Caco-2 (cell line): ENCODE data around the gene SLITRK3. TPM values are rescaled to one million over a fixed set of nuclear protein-coding genes. Genes with fewer than 3 reads are reported as not detected.

Experiments
- Bru-seq: library from RNA; stranded (reverse); fragments of 400-500 nt; gene quantifications from one replicate; lab custom pipeline; 2021; lab: Mats Ljungman, UMichigan
- BruChase-seq, 2 experiments: library from RNA; stranded (reverse); fragments of 400-500 nt; gene quantifications; one replicate each; lab custom pipeline; 2021; lab: Mats Ljungman, UMichigan
- BruUV-seq: library from RNA; stranded (reverse); fragments of 400-500 nt; replicated peaks from 2 replicates; lab custom pipeline; 2021; lab: Mats Ljungman, UMichigan
- CTCF ChIA-PET: fragments of 300-600 bp; sonication (Branson Sonifier 250); formaldehyde crosslinking; loops from one replicate; lab custom pipeline; 2022; ENCODE audit warnings: antibody characterized with exemption; lab: Charles Lee
- POLR2A ChIA-PET: fragments of 300-600 bp; sonication (Branson Sonifier 250); formaldehyde crosslinking; loops from one replicate; lab custom pipeline; 2022; ENCODE audit warnings: antibody characterized with exemption; lab: Charles Lee
- DNase-seq, 2 experiments: peaks; one replicate each; pipeline versions ENCODE4 v3.0.0 to v3.0.0-alpha.2; 2020 to 2022
- H3K27me3 ChIP-seq: replicated peaks from 2 replicates; pipeline ENCODE4 v1.6.0; 2011; ENCODE audit warnings: low read length; ENCODE audit not compliant: control insufficient read depth, insufficient read depth
- H3K36me3 ChIP-seq: 2 replicates; pipeline ENCODE4 v1.5.1; 2011; ENCODE audit warnings: low read length; ENCODE audit not compliant: control insufficient read depth, insufficient read depth
- H3K4me1 ChIP-seq: fragments of 250-450 bp; sonication (Bioruptor Pico); 2 replicates; pipeline ENCODE4 v1.5.1; 2020; ENCODE audit warnings: mild to moderate bottlenecking
- H3K4me3 ChIP-seq: 2 replicates; pipeline ENCODE4 v1.5.1; 2011; ENCODE audit warnings: low read depth, mild to moderate bottlenecking, control low read depth, low read length
- H3K9me3 ChIP-seq: fragments of 250-450 bp; sonication (Bioruptor Pico); 2 replicates; pipeline ENCODE4 v1.5.1; 2020; ENCODE audit warnings: mild to moderate bottlenecking, moderate library complexity
- H3K27ac Mint-ChIP-seq: one replicate; pipeline ENCODE4 v1.8.0; 2022; ENCODE audit warnings: mixed read lengths; ENCODE audit not compliant: unreplicated experiment
- H3K27me3 Mint-ChIP-seq: one replicate; pipeline ENCODE4 v1.8.0; 2022; ENCODE audit warnings: mixed read lengths; ENCODE audit not compliant: insufficient read depth, unreplicated experiment
- H3K36me3 Mint-ChIP-seq: one replicate; pipeline ENCODE4 v1.8.0; 2022; ENCODE audit warnings: mild to moderate bottlenecking, mixed read lengths; ENCODE audit not compliant: insufficient read depth, unreplicated experiment
- H3K4me1 Mint-ChIP-seq: one replicate; pipeline ENCODE4 v1.8.0; 2022; ENCODE audit warnings: low read depth, mixed read lengths; ENCODE audit not compliant: unreplicated experiment
- H3K4me3 Mint-ChIP-seq: one replicate; pipeline ENCODE4 v1.8.0; 2022; ENCODE audit warnings: mild to moderate bottlenecking, moderate library complexity, mixed read lengths; ENCODE audit not compliant: unreplicated experiment
- H3K9me3 Mint-ChIP-seq: one replicate; pipeline ENCODE4 v1.8.0; 2022; ENCODE audit warnings: mixed read lengths; ENCODE audit not compliant: unreplicated experiment
- CTCF ChIP-seq, 2 experiments: fragments of 200-600 bp in 1 of 2; IDR thresholded peaks; 1 replicate in 1 of 2; 2 replicates in 1 of 2; pipeline versions ENCODE4 v1.5.1 to v1.8.0; 2011 to 2022; ENCODE audit warnings: antibody characterized with exemption in 1 of 2, control low read depth in 1 of 2, inconsistent platforms in 1 of 2, low read depth in 1 of 2, low read length in 1 of 2, mild to moderate bottlenecking in 1 of 2, moderate library complexity in 1 of 2; ENCODE audit not compliant: insufficient read depth in 1 of 2, severe bottlenecking in 1 of 2, unreplicated experiment in 1 of 2
- intact Hi-C: fragments of 100-400 bp; cut with micrococcal nuclease; formaldehyde crosslinking; loops from one replicate; pipeline ENCODE4 v1.10.0; 2022; ENCODE audit not compliant: unreplicated experiment
- long read RNA-seq: library from polyadenylated mRNA; stranded (forward); transcript quantifications from one replicate; pipeline ENCODE4 v2.0.0, GENCODE V29; 2022
- total RNA-seq: library from RNA; stranded (reverse); gene quantifications from 2 replicates; pipeline ENCODE4 v1.2.3, GENCODE V29; 2022

The SLITRK3 gene
- total RNA-seq = not detected in 2 replicates
- not detected for Bru-seq, nascent RNA
- BruChase-seq, experiment 1, labeled RNA remaining after a 2-hour chase = not detected
- BruChase-seq, experiment 2, labeled RNA remaining after a 6-hour chase = percentile 8 among the genes with signal in this experiment
- long read RNA-seq = 0 reads

- Mint-ChIP-seq H3K4me3 (peak within 1 kb of the TSS; percentile 75), H3K9me3 (no peaks in the 10 kb centered on the region), H3K27ac (no peak within 1 kb of the TSS), H3K4me1 (no peaks in the 10 kb centered on the region), H3K27me3 (peaks cover 22% of the 10 kb centered on the region), H3K36me3 (no peaks in the 10 kb centered on the region)
- H3K27me3 ChIP-seq = no peaks in the 10 kb centered on the region
- no peaks in the 10 kb centered on the region for H3K4me1 ChIP-seq
- H3K36me3 ChIP-seq = no peaks in the 10 kb centered on the region
- peak within 1 kb of the TSS; percentile 33 for H3K4me3 ChIP-seq
- no TSS peak for BruUV-seq
- no peak for TF ChIP-seq CTCF (IDR thresholded peaks at IDR 0.05; ENCODE audit: insufficient read depth in 1 of 2, low read depth in 1 of 2, low read length in 1 of 2, severe bottlenecking in 1 of 2, unreplicated experiment in 1 of 2)
- intact Hi-C loops = no loop called here
- ChIA-PET POLR2A (no interaction called here), CTCF (interaction anchor here (0.9 kb wide), 1 partner anchor 11 kb away, joined by 4 read pairs; no protein-coding TSS in a partner anchor)
- H3K9me3 ChIP-seq = no peaks in the 10 kb centered on the region
- DNase-seq = no peak
Observed at GRCh38 chr3:165195640-165196576, at the start of gene SLITRK3. Gene SLITRK3, minus strand, starts transcription at chr3:165196384. Its CDS starts 5,554 bp downstream, at chr3:165190830.

DNA sequence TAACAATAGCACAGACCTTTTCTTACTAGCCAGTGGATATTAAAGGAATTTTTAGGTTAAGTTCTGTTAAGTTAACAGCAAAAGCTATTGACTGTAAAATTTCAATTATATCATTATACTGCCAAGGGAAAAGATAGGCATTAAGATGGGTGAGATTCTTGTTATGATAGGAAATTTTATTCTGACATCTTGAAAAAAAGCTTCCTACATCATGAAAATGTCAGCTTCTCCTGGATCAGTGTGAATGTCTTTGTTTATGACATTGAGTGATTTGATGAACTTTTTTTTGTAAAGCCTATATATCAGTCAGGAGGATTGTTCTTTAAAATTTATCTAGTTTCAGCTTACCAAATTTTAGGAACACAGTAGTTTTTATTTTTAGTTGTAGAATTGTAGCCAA is 47.4 kb upstream of the SLITRK3 start:
- Histone ChIP-seq H3K9me3 (no peaks in the 10 kb centered on the region), H3K4me3 (no peak overlapping the region), H3K4me1 (no peaks in the 10 kb centered on the region), H3K27me3 (no peaks in the 10 kb centered on the region), H3K36me3 (no peaks in the 10 kb centered on the region)
- H3K36me3 Mint-ChIP-seq = no peaks in the 10 kb centered on the region
- H3K4me3 Mint-ChIP-seq = no peak overlapping the region
- no TSS peak for BruUV-seq
- no peaks in the 10 kb centered on the region for H3K9me3 Mint-ChIP-seq
- no peak overlapping the region for H3K27ac Mint-ChIP-seq
- H3K4me1 Mint-ChIP-seq = no peaks in the 10 kb centered on the region
- intact Hi-C loops = no loop called here
- no peaks in the 10 kb centered on the region for H3K27me3 Mint-ChIP-seq
- no peak for TF ChIP-seq CTCF (IDR thresholded peaks at IDR 0.05; ENCODE audit: insufficient read depth in 1 of 2, low read depth in 1 of 2, low read length in 1 of 2, severe bottlenecking in 1 of 2, unreplicated experiment in 1 of 2)
- no peak for DNase-seq
- POLR2A ChIA-PET = no interaction called here
- CTCF ChIA-PET = no interaction called here

GRCh38 chr3:165233501-165234195 is 37.5 kb upstream of the SLITRK3 start:
- ChIA-PET CTCF (interaction anchor here (1.3 kb wide), 1 partner anchor 27 kb away, joined by 5 read pairs; no protein-coding TSS in a partner anchor), POLR2A (no interaction called here)
- H3K4me3 ChIP-seq = no peak overlapping the region
- H3K27me3 ChIP-seq = no peaks in the 10 kb centered on the region
- peak in 1 of 2 experiments; percentile 1 for DNase-seq
- intact Hi-C loops = no loop called here
- BruUV-seq = no TSS peak
- H3K27ac Mint-ChIP-seq = no peak overlapping the region
- H3K4me1 ChIP-seq = no peaks in the 10 kb centered on the region
- H3K4me3 Mint-ChIP-seq = no peak overlapping the region
- no peaks in the 10 kb centered on the region for H3K4me1 Mint-ChIP-seq
- H3K9me3 Mint-ChIP-seq = no peaks in the 10 kb centered on the region
- no peaks in the 10 kb centered on the region for H3K36me3 ChIP-seq
- H3K36me3 Mint-ChIP-seq = no peaks in the 10 kb centered on the region
- H3K27me3 Mint-ChIP-seq = no peaks in the 10 kb centered on the region
- TF ChIP-seq CTCF (IDR thresholded peaks at IDR 0.05; ENCODE audit: insufficient read depth in 1 of 2, low read depth in 1 of 2, low read length in 1 of 2, severe bottlenecking in 1 of 2, unreplicated experiment in 1 of 2) = no peak
- no peaks in the 10 kb centered on the region for H3K9me3 ChIP-seq
